Astrocyte of the cerebellum (primary cell): Measurements from ENCODE around the gene R3HDM2.
"Not testable (repeated sequence)": the region's sequence is repeated elsewhere in the genome, so short reads cannot be mapped to it uniquely, and the experiment has no call there.

Source experiments
- DNase-seq: peaks from one replicate; pipeline ENCODE4 v3.0.0-alpha.2; 2011; ENCODE audit warnings: low read depth
- H3K4me3 ChIP-seq: 2 replicates; pipeline ENCODE4 v1.5.1; 2011; ENCODE audit warnings: mild to moderate bottlenecking, low read depth, low read length, moderate library complexity
- CTCF ChIP-seq: IDR thresholded peaks from 2 replicates; pipeline ENCODE4 v1.5.1; 2012; ENCODE audit warnings: low read length, low read depth, moderate library complexity, mild to moderate bottlenecking; ENCODE audit errors: missing control alignments
- in situ Hi-C: cut with HindIII; loops from 2 replicates; pipeline ENCODE4 v1.10.0; 2017; ENCODE audit warnings: low sequenced_read_pairs

The R3HDM2 gene

GRCh38 chr12:57446292-57446960, 15.6 kb upstream of the R3HDM2 start:
- H3K4me3 ChIP-seq, result no peak overlapping the region
- no peak for TF ChIP-seq CTCF
- in situ Hi-C loops, result no loop called here
- no peak for DNase-seq

- no peak overlapping the region for H3K4me3 ChIP-seq
- TF ChIP-seq CTCF, result no peak
- in situ Hi-C loops, result no loop called here
- no peak for DNase-seq
These were observed 13.9 kb upstream of the R3HDM2 start for GRCh38 chr12:57444744-57445143.

- DNase-seq, in situ Hi-C loops, H3K4me3 ChIP-seq: not testable (repeated sequence)
These were observed 13.5 kb upstream of the R3HDM2 start for GRCh38 chr12:57444337-57444736.

- H3K4me3 ChIP-seq, result no peak overlapping the region
- DNase-seq, result no peak
- TF ChIP-seq CTCF, result no peak
- in situ Hi-C loops, result no loop called here
These were observed 11.1 kb upstream of the R3HDM2 start for GRCh38 chr12:57441846-57442427.

- H3K4me3 ChIP-seq, in situ Hi-C loops, DNase-seq: not testable (repeated sequence)
These were observed 10.6 kb upstream of the R3HDM2 start for GRCh38 chr12:57441393-57441792.

- H3K4me3 ChIP-seq, result no peak overlapping the region
- in situ Hi-C loops, result no loop called here
- no peak for DNase-seq
- TF ChIP-seq CTCF, result no peak
These were observed 9.0 kb upstream of the R3HDM2 start for GRCh38 chr12:57439762-57440266.

- H3K4me3 ChIP-seq, result no peak overlapping the region
- in situ Hi-C loops, result no loop called here
- no peak for DNase-seq
- no peak for TF ChIP-seq CTCF
These were observed 7.6 kb upstream of the R3HDM2 start for GRCh38 chr12:57438400-57438799.

- DNase-seq, result no peak
- in situ Hi-C loops, result no loop called here
- no peak overlapping the region for H3K4me3 ChIP-seq
- TF ChIP-seq CTCF, result no peak
These were observed 4.5 kb upstream of the R3HDM2 start for GRCh38 chr12:57435293-57435692.
